Vagina (tissue), 2 donors: Measurements from ENCODE around the gene DGKB. TPM values are rescaled to one million over a fixed set of nuclear protein-coding genes. Genes with fewer than 3 reads are reported as not detected.

ENCODE experiments used
- DNase-seq, 2 donors: peaks; one replicate each; pipeline ENCODE4 v3.0.0-alpha.2; 2017; ENCODE audit errors: extremely low spot score in 2 of 2
- H3K27ac ChIP-seq: fragments of 200-600 bp; sonication (generic); one replicate; pipeline ENCODE4 v1.5.1; 2019
- H3K27me3 ChIP-seq: fragments of 200-600 bp; sonication (generic); one replicate; pipeline ENCODE4 v1.5.1; 2019
- H3K36me3 ChIP-seq, 2 donors: fragments of 200-600 bp; sonication (generic); one replicate each; pipeline ENCODE4 v1.5.1; 2017 to 2019
- H3K4me1 ChIP-seq: fragments of 200-600 bp; sonication (generic); one replicate; pipeline ENCODE4 v1.5.1; 2019
- H3K4me3 ChIP-seq, 2 donors: fragments of 200-600 bp; sonication (generic); 1 replicate in 1 of 2; 2 replicates in 1 of 2; pipeline ENCODE4 v1.5.1; 2016 to 2019
- H3K9me3 ChIP-seq: fragments of 200-600 bp; sonication (generic); one replicate; pipeline ENCODE4 v1.5.1; 2019
- CTCF ChIP-seq, 3 experiments: fragments of 450-650 bp in 2 of 3; fragments of 200-600 bp in 1 of 3; sonication (generic) in 1 of 3; IDR thresholded peaks; one replicate each; pipeline ENCODE4 v1.5.1; 2017 to 2019; ENCODE audit warnings: antibody characterized with exemption in 3 of 3, mild to moderate bottlenecking in 2 of 3, moderate library complexity in 2 of 3
- POLR2A ChIP-seq, 2 donors: fragments of 450-650 bp; IDR thresholded peaks; one replicate each; pipeline ENCODE4 v1.6.1; 2017; ENCODE audit warnings: antibody characterized with exemption in 2 of 2, mild to moderate bottlenecking in 2 of 2, moderate library complexity in 2 of 2
- POLR2AphosphoS5 ChIP-seq, 2 donors: sonication (generic); formaldehyde crosslinking; IDR thresholded peaks; one replicate each; pipeline ENCODE4 v1.9.0; 2017; ENCODE audit warnings: antibody characterized with exemption in 2 of 2, mild to moderate bottlenecking in 2 of 2, low read depth in 1 of 2; ENCODE audit not compliant: insufficient read depth in 1 of 2
- intact Hi-C: fragments of 100-400 bp; cut with DNase I; formaldehyde crosslinking; loops from one replicate; pipeline ENCODE4 v1.15.1; 2023
- total RNA-seq: library from RNA; depleted of rRNA; stranded (reverse); fragments of >200 nt; gene quantifications from one replicate; pipeline ENCODE4 v1.2.3, GENCODE V29; 2016

The DGKB gene
- total RNA-seq, 1 donor from 2014 or later, result 2.2 TPM

- no peak for DNase-seq
- Histone ChIP-seq H3K27ac (no peak overlapping the region), H3K27me3 (no peaks in the 10 kb centered on the region), H3K4me3 (no peak overlapping the region), H3K9me3 (no peaks in the 10 kb centered on the region), H3K4me1 (no peaks in the 10 kb centered on the region), H3K36me3 (no peaks in the 10 kb centered on the region)
- intact Hi-C loops, result no loop called here
- TF ChIP-seq POLR2AphosphoS5 (IDR thresholded peaks at IDR 0.05; ENCODE audit: insufficient read depth in 1 of 2, low read depth in 1 of 2) (no peak), POLR2A (IDR thresholded peaks at IDR 0.05) (no peak), CTCF (IDR thresholded peaks at IDR 0.05) (no peak)
These were observed 650.1 kb downstream of the DGKB start for GRCh38 chr7:14252458-14252857.

DNA sequence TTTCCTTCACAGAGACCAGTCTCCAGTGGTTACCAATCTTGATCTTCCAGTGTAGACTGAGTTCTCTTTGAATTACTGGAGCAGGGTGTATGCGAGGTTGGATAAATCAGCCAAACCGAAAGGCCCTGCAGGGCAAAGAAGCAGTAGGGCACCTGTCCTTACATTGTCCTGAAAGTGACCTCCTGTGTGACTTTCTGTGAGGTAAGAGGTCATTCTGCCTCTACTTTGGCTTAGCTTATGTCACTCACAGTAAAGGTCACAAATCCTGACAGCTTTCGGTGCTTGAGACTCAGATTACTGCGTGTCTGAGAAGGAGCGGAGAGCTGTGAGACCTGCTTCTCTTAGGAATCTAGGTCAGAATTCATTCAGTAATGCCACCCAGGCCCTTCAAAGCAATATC is 660.4 kb downstream of the DGKB start:
- no peak for DNase-seq
- no peak overlapping the region for H3K4me3 ChIP-seq
- TF ChIP-seq CTCF (IDR thresholded peaks at IDR 0.05) (no peak), POLR2A (IDR thresholded peaks at IDR 0.05) (no peak), POLR2AphosphoS5 (IDR thresholded peaks at IDR 0.05; ENCODE audit: insufficient read depth in 1 of 2, low read depth in 1 of 2) (no peak)
- H3K9me3 ChIP-seq, result no peaks in the 10 kb centered on the region
- H3K27ac ChIP-seq, result no peak overlapping the region
- H3K36me3 ChIP-seq, result no peaks in the 10 kb centered on the region
- H3K4me1 ChIP-seq, result no peaks in the 10 kb centered on the region
- intact Hi-C loops, result no loop called here
- H3K27me3 ChIP-seq, result no peaks in the 10 kb centered on the region

GRCh38 chr7:14236834-14237233 is 665.7 kb downstream of the DGKB start:
- no peak for TF ChIP-seq POLR2A (IDR thresholded peaks at IDR 0.05)
- no peak overlapping the region for H3K27ac ChIP-seq

GRCh38 chr7:14235056-14235455 is 667.5 kb downstream of the DGKB start:
- TF ChIP-seq POLR2A (IDR thresholded peaks at IDR 0.05) (no peak), CTCF (IDR thresholded peaks at IDR 0.05) (no peak)
- Histone ChIP-seq H3K27ac (no peak overlapping the region), H3K27me3 (no peaks in the 10 kb centered on the region), H3K36me3 (no peaks in the 10 kb centered on the region), H3K4me3 (no peak overlapping the region), H3K9me3 (no peaks in the 10 kb centered on the region), H3K4me1 (no peaks in the 10 kb centered on the region)
- DNase-seq, result no peak
- intact Hi-C loops, result no loop called here

More at GRCh38 chr7:14236834-14237233, 665.7 kb downstream of the DGKB start:
- no peak for DNase-seq
- no peaks in the 10 kb centered on the region for H3K4me1 ChIP-seq
- intact Hi-C loops, result no loop called here
- no peaks in the 10 kb centered on the region for H3K36me3 ChIP-seq
- no peaks in the 10 kb centered on the region for H3K9me3 ChIP-seq
- H3K27me3 ChIP-seq, result no peaks in the 10 kb centered on the region
- no peak overlapping the region for H3K4me3 ChIP-seq

- TF ChIP-seq POLR2AphosphoS5 (IDR thresholded peaks at IDR 0.05; ENCODE audit: insufficient read depth in 1 of 2, low read depth in 1 of 2) (no peak), POLR2A (IDR thresholded peaks at IDR 0.05) (no peak), CTCF (IDR thresholded peaks at IDR 0.05) (no peak)
- Histone ChIP-seq H3K9me3 (no peaks in the 10 kb centered on the region), H3K36me3 (no peaks in the 10 kb centered on the region), H3K4me3 (no peak overlapping the region), H3K27ac (no peak overlapping the region), H3K27me3 (no peaks in the 10 kb centered on the region), H3K4me1 (no peaks in the 10 kb centered on the region)
- intact Hi-C loops, result loop anchor here (5.0 kb wide), 1 partner anchor 1197 kb away; no protein-coding TSS in a partner anchor
- DNase-seq, result no peak
These were observed 668.6 kb downstream of the DGKB start for GRCh38 chr7:14233868-14234369.
